Mucosa of descending colon (tissue), 3 donors: Measurements from ENCODE around the gene FKBP7. TPM values are rescaled to one million over a fixed set of nuclear protein-coding genes. Genes with fewer than 3 reads are reported as not detected.
"Not testable (repeated sequence)": the region's sequence is repeated elsewhere in the genome, so short reads cannot be mapped to it uniquely, and the experiment has no call there.

ENCODE experiments used
- ATAC-seq: fragments of 200-7000 bp; cut with Tn5 transposase; one replicate; pipeline ENCODE4 v1.9.1; 2020; ENCODE audit warnings: mild to moderate bottlenecking, moderate library complexity
- DNase-seq, 3 donors: peaks; one replicate each; pipeline ENCODE4 v3.0.0-alpha.2; 2020
- H3K36me3 ChIP-seq: fragments of 200-600 bp; one replicate; pipeline ENCODE4 v1.8.0; 2021; ENCODE audit warnings: low read depth, mild to moderate bottlenecking
- H3K4me1 ChIP-seq: fragments of 200-600 bp; one replicate; pipeline ENCODE4 v1.8.0; 2021; ENCODE audit warnings: low read depth, mild to moderate bottlenecking
- H3K4me3 ChIP-seq: fragments of 200-600 bp; one replicate; pipeline ENCODE4 v1.8.0; 2021; ENCODE audit warnings: mild to moderate bottlenecking
- H3K9me3 ChIP-seq: fragments of 200-600 bp; one replicate; pipeline ENCODE4 v1.8.0; 2021; ENCODE audit warnings: mild to moderate bottlenecking
- intact Hi-C, 2 donors: fragments of 100-400 bp; cut with DNase I in 1 of 2; cut with micrococcal nuclease in 1 of 2; formaldehyde crosslinking; loops; one replicate each; pipeline versions ENCODE4 v1.11.0 to v1.11.1; 2022; cut with DNase I, micrococcal nuclease
- total RNA-seq, 3 donors: library from RNA; stranded (reverse); fragmentation: NEBNext Ultra II Directional in 2 of 3; extraction: Animal tissue kit (Norgen Biotek cat#: 25700) in 2 of 3; gene quantifications; one replicate each; pipeline versions ENCODE4 v1.2.1 to v1.2.4, GENCODE V29; 2021 to 2023
- TF ChIP-seq, protein P1 (sequence below): fragments of 200-600 bp; IDR thresholded peaks from one replicate; pipeline ENCODE4 v1.8.0; 2022; ENCODE audit warnings: antibody characterized with exemption, mild to moderate bottlenecking
- donor health status: DM: no; HTN: no; CAD: no; lungs with moderate emphysema.
- donor health status: DM: no; HTN: no; CAD: no.
- donor health status: DM: no; HTN: yes; CAD: no.

The FKBP7 gene
- total RNA-seq, 3 donors from 2014 or later, result 2.1 to 8.7 (median 7.3) TPM

DNA sequence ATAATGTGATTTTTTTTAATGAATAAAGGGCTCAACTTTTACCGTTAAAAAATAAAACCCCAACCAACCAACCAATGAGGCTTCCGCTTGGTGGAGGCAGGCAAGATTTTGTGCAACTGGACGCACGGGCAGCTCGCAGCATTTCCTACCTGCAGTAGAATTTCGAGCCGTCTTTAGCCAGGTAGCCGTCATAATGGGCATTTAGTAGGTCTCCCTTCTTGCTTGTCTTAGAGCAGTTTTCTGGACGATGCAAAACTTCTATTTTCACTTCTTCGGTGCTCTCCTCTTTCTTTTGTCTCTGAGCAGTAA is 316 bp downstream of the FKBP7 start:
- H3K36me3 ChIP-seq, result no peaks in the 10 kb centered on the region
- TF ChIP-seq, protein P1, sequence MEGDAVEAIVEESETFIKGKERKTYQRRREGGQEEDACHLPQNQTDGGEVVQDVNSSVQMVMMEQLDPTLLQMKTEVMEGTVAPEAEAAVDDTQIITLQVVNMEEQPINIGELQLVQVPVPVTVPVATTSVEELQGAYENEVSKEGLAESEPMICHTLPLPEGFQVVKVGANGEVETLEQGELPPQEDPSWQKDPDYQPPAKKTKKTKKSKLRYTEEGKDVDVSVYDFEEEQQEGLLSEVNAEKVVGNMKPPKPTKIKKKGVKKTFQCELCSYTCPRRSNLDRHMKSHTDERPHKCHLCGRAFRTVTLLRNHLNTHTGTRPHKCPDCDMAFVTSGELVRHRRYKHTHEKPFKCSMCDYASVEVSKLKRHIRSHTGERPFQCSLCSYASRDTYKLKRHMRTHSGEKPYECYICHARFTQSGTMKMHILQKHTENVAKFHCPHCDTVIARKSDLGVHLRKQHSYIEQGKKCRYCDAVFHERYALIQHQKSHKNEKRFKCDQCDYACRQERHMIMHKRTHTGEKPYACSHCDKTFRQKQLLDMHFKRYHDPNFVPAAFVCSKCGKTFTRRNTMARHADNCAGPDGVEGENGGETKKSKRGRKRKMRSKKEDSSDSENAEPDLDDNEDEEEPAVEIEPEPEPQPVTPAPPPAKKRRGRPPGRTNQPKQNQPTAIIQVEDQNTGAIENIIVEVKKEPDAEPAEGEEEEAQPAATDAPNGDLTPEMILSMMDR, result no peak
- H3K4me1 ChIP-seq, result peaks cover 21% of the 10 kb centered on the region
- DNase-seq (peak in 2 of 3 donors; percentile 35 to 38), ATAC-seq (no peak)
- peak overlapping the region; percentile 33 for H3K4me3 ChIP-seq
- no peaks in the 10 kb centered on the region for H3K9me3 ChIP-seq
- intact Hi-C loops, result no loop called here

DNA sequence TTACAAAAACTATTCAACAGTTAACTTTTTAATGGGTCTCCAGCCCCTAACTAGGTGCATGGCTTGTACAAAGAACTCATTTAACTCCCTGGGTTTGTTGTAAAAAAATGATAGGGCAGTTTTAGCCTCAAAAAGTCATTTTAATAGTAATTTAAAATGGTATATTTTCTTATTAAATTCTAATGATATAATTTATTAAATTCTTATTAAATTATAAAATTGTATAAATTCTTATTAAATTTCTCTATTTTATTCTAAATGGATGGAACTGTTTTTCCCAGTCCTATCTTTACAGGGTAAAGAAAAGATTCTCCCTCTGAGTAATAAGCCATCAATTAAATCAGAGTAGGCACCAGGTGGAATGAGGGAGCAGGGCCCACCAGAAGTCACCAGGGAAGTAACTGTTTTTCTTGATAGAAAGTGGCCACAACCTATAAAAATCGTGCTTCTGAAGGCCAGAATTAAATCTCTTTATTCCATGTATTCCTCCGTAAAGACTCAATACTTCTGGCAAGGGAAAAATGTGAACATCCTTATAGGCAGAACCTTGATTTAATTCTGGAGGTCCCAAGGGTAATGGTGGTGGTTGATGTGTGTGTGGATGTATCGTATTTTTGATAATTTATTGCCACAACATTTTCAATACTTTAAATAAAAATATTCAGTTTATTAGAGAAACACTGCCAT is 814 bp downstream of the FKBP7 start:
- ATAC-seq (no peak), DNase-seq (no peak)
- H3K36me3 ChIP-seq, result no peaks in the 10 kb centered on the region
- intact Hi-C loops, result no loop called here
- H3K9me3 ChIP-seq, result no peaks in the 10 kb centered on the region
- H3K4me3 ChIP-seq, result peak overlapping the region; percentile 33
- peaks cover 16% of the 10 kb centered on the region for H3K4me1 ChIP-seq
- TF ChIP-seq, protein P1, result no peak

DNA sequence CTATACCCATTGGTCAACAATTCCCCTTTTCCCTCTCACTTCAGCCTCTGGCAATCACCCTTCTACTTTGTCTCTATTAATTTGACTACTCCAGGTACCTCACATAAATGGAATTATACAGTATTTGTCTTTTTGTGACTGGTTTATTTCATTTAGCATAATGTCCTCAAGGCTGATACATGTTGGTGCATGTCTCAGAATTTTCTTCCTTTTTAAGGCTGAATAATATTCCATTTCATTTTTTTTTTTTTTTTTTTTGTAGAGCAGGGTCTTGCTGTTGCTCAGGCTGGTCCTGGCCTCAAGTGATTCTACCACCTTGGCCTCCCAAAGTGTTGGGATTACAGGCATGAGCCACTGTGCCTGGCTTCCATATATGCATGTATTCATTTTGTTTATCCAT is 1.9 kb downstream of the FKBP7 start:
- peaks cover 5% of the 10 kb centered on the region for H3K4me1 ChIP-seq
- ATAC-seq (no peak), DNase-seq (no peak)
- TF ChIP-seq, protein P1, result no peak
- H3K9me3 ChIP-seq, result no peaks in the 10 kb centered on the region
- no peaks in the 10 kb centered on the region for H3K36me3 ChIP-seq
- H3K4me3 ChIP-seq, result no peak overlapping the region
- intact Hi-C loops, result no loop called here

GRCh38 chr2:178474560-178474959 is 3.8 kb downstream of the FKBP7 start:
- Histone ChIP-seq H3K4me3 (no peak overlapping the region), H3K36me3 (no peaks in the 10 kb centered on the region), H3K4me1 (peaks cover under 1% of the 10 kb centered on the region), H3K9me3 (no peaks in the 10 kb centered on the region)
- intact Hi-C loops, result no loop called here
- DNase-seq, result no peak
- TF ChIP-seq, protein P1, result no peak
- ATAC-seq, result no peak

DNA sequence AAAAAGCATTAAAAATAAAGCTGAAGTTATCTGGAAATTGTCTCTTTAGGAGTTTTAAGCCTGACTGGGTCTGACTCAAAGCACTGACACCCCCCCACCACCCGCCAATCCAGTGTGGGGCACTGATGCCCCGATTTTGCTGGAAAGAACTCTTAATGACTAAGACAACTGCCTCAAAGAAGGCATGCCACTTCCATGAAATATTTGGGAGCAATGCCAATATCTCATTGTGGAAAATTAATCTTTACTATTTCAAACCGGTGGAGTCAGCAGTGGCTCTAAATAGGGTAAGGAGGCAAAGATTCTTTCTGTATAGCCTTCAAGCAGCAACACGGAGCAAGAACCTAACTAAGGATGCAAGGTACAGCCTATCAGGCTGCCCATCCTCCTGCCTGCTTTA is 4.5 kb downstream of the FKBP7 start:
- Histone ChIP-seq H3K9me3 (no peaks in the 10 kb centered on the region), H3K4me3 (no peak overlapping the region), H3K36me3 (no peaks in the 10 kb centered on the region), H3K4me1 (no peaks in the 10 kb centered on the region)
- intact Hi-C loops, result no loop called here
- ATAC-seq (no peak), DNase-seq (no peak)
- TF ChIP-seq, protein P1, result no peak

DNA sequence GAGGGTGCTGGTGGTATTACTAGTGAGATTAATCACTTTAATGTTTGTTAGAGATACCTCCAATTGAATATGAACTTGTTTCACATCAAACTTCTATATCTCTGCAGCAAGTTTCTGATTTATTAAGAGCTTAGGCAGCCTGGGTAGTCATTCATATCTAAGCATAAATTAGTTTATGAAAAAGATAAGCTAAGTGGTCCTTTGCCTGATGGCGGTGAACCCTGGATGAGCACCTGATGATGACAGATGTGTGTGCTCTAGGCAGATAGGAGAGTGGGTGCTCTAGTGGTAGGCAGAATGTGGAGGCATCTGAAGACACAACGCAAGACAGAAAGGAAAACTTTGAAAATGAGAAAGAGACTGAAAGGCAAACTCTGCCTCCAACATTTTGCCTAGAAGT is 5.0 kb downstream of the FKBP7 start:
- ATAC-seq (no peak), DNase-seq (no peak)
- Histone ChIP-seq H3K4me1 (no peaks in the 10 kb centered on the region), H3K4me3 (no peak overlapping the region), H3K36me3 (no peaks in the 10 kb centered on the region), H3K9me3 (no peaks in the 10 kb centered on the region)
- TF ChIP-seq, protein P1, result no peak
- intact Hi-C loops, result no loop called here

DNA sequence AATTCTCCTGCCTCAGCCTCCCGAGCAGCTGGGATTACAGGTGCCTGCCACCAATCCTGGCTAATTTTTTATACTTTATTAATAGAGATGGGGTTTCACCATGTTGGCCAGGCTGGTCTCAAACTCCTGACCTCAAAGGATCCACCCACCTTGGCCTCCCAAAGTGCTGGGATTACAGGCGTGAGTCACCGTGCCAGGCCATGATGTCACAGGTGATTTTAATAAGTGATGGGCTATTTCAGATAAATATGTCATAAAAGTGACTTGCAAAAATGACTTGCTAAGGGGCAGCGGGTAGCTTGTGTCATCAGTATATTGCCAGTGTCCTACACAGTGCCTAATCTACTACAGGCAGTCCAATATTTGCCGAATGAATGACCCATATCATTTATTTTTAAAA is 7.1 kb downstream of the FKBP7 start:
- intact Hi-C loops, H3K9me3 ChIP-seq, H3K36me3 ChIP-seq, ATAC-seq, H3K4me1 ChIP-seq, H3K4me3 ChIP-seq, DNase-seq: not testable (repeated sequence)
